Trophoblast cell (in vitro differentiated cells and primary cell): ENCODE data around the gene GFM1.

Experiments
- DNase-seq, 2 donors: peaks; one replicate each; pipeline ENCODE4 v3.0.0-alpha.2; 2016
- H2AFZ ChIP-seq: 2 replicates; pipeline ENCODE4 v1.6.1; 2013; ENCODE audit warnings: low read length, moderate library complexity, mild to moderate bottlenecking; ENCODE audit not compliant: insufficient read depth, poor library complexity
- H2AK5ac ChIP-seq: 2 replicates; pipeline ENCODE4 v1.6.1; 2013; ENCODE audit warnings: mild to moderate bottlenecking, low read length
- H2BK120ac ChIP-seq: 2 replicates; pipeline ENCODE4 v1.6.1; 2013; ENCODE audit warnings: low read length, mild to moderate bottlenecking, moderate library complexity; ENCODE audit not compliant: insufficient read depth, poor library complexity
- H2BK12ac ChIP-seq: 2 replicates; pipeline ENCODE4 v1.6.1; 2013; ENCODE audit warnings: mild to moderate bottlenecking, low read length, moderate library complexity
- H2BK5ac ChIP-seq: 2 replicates; pipeline ENCODE4 v1.6.1; 2013; ENCODE audit warnings: low read length, low read depth, moderate library complexity, mild to moderate bottlenecking; ENCODE audit not compliant: poor library complexity
- H3K14ac ChIP-seq: 2 replicates; pipeline ENCODE4 v1.6.1; 2013; ENCODE audit warnings: mild to moderate bottlenecking, low read length
- H3K18ac ChIP-seq: 2 replicates; pipeline ENCODE4 v1.6.1; 2013; ENCODE audit warnings: mild to moderate bottlenecking, low read length
- H3K23ac ChIP-seq: 2 replicates; pipeline ENCODE4 v1.6.1; 2013; ENCODE audit warnings: low read length
- H3K27ac ChIP-seq: 2 replicates; pipeline ENCODE4 v1.5.1; 2013; ENCODE audit warnings: low read depth, mild to moderate bottlenecking, inconsistent platforms, low read length, moderate library complexity
- H3K27me3 ChIP-seq: 2 replicates; pipeline ENCODE4 v1.6.1; 2013; ENCODE audit warnings: inconsistent platforms, mild to moderate bottlenecking, low read length, moderate library complexity; ENCODE audit not compliant: insufficient read depth
- H3K36me3 ChIP-seq, 2 experiments: 1 replicate in 1 of 2; 2 replicates in 1 of 2; pipeline ENCODE4 v1.6.1; 2013; ENCODE audit warnings: low read length in 2 of 2, mild to moderate bottlenecking in 2 of 2, moderate library complexity in 1 of 2; ENCODE audit not compliant: insufficient read depth in 2 of 2, control insufficient read depth in 1 of 2
- H3K4ac ChIP-seq: 2 replicates; pipeline ENCODE4 v1.6.1; 2013; ENCODE audit warnings: low read depth, mild to moderate bottlenecking, low read length, moderate library complexity
- H3K4me1 ChIP-seq, 2 experiments: 1 replicate in 1 of 2; 2 replicates in 1 of 2; pipeline ENCODE4 v1.6.1; 2013; ENCODE audit warnings: low read length in 2 of 2, mild to moderate bottlenecking in 2 of 2, moderate library complexity in 1 of 2; ENCODE audit not compliant: insufficient read depth in 2 of 2, control insufficient read depth in 1 of 2
- H3K4me2 ChIP-seq: 2 replicates; pipeline ENCODE4 v1.6.1; 2013; ENCODE audit warnings: inconsistent platforms, mild to moderate bottlenecking, low read length, moderate library complexity
- H3K4me3 ChIP-seq: 2 replicates; pipeline ENCODE4 v1.5.1; 2013; ENCODE audit warnings: mild to moderate bottlenecking, low read depth, low read length, inconsistent platforms
- H3K79me1 ChIP-seq: one replicate; pipeline ENCODE4 v1.6.1; 2013; ENCODE audit warnings: low read length
- H3K79me2 ChIP-seq: 2 replicates; pipeline ENCODE4 v1.6.1; 2013; ENCODE audit warnings: low read length, mild to moderate bottlenecking; ENCODE audit not compliant: control insufficient read depth, insufficient read depth, poor library complexity
- H3K9ac ChIP-seq: 2 replicates; pipeline ENCODE4 v1.6.1; 2013; ENCODE audit warnings: mild to moderate bottlenecking, low read length
- H3K9me3 ChIP-seq: 2 replicates; pipeline ENCODE4 v1.6.1; 2013; ENCODE audit warnings: low read depth, mild to moderate bottlenecking, control low read depth, inconsistent platforms, low read length; ENCODE audit not compliant: insufficient read depth
- H4K12ac ChIP-seq: 2 replicates; pipeline ENCODE4 v1.6.1; 2013; ENCODE audit warnings: low read depth, mild to moderate bottlenecking, low read length, moderate library complexity
- H4K8ac ChIP-seq: 2 replicates; pipeline ENCODE4 v1.6.1; 2013; ENCODE audit warnings: low read depth, mild to moderate bottlenecking, low read length, moderate library complexity
- H4K91ac ChIP-seq: one replicate; pipeline ENCODE4 v1.6.1; 2013; ENCODE audit warnings: low read depth, mild to moderate bottlenecking, low read length, moderate library complexity
- WGBS: extraction: QIAGEN DNeasy Blood & Tissue Kit; methylation state at CpG from one replicate; pipeline ENCODE4 v1.1.7; 2013; ENCODE audit warnings: missing lambda C conversion rate; ENCODE audit not compliant: insufficient read length, insufficient coverage; ENCODE audit errors: extremely low coverage; 5-methylcytosine and 5-hydroxymethylcytosine counted together

The GFM1 gene

GRCh38 chr3:158733656-158734055, 89.3 kb downstream of the GFM1 start:
- no peak overlapping the region for H2BK120ac ChIP-seq
- no peak overlapping the region for H4K8ac ChIP-seq
- H2AFZ ChIP-seq: no peak overlapping the region
- H3K36me3 ChIP-seq: no peaks in the 10 kb centered on the region
- H3K4ac ChIP-seq: no peak overlapping the region
- H3K9me3 ChIP-seq: peaks cover 5% of the 10 kb centered on the region
- H4K91ac ChIP-seq: no peak overlapping the region
- H3K4me3 ChIP-seq: no peak overlapping the region
- DNase-seq: no peak
- H3K79me2 ChIP-seq: no peaks in the 10 kb centered on the region
- no peak overlapping the region for H3K9ac ChIP-seq
- H3K14ac ChIP-seq: no peak overlapping the region
- no peak overlapping the region for H2AK5ac ChIP-seq
- H3K4me2 ChIP-seq: no peak overlapping the region
- H2BK12ac ChIP-seq: no peak overlapping the region
- no peaks in the 10 kb centered on the region for H3K27me3 ChIP-seq
- H4K12ac ChIP-seq: no peak overlapping the region
- H3K79me1 ChIP-seq: no peaks in the 10 kb centered on the region
- WGBS: no CpG with 5 or more reads among the region's 3 CpGs
- H3K27ac ChIP-seq: no peak overlapping the region
- no peak overlapping the region for H2BK5ac ChIP-seq
- H3K4me1 ChIP-seq: peaks cover 4 to 6% of the 10 kb centered on the region in 2 experiments
- no peak overlapping the region for H3K18ac ChIP-seq
- no peak overlapping the region for H3K23ac ChIP-seq

GRCh38 chr3:158735296-158736033, 91.1 kb downstream of the GFM1 start:
- Histone ChIP-seq H3K27ac (no peak overlapping the region), H3K4ac (no peak overlapping the region), H3K18ac (no peak overlapping the region), H3K4me1 (peaks cover 4 to 6% of the 10 kb centered on the region in 2 experiments), H4K91ac (no peak overlapping the region), H2AFZ (no peak overlapping the region), H4K12ac (no peak overlapping the region), H3K79me1 (no peaks in the 10 kb centered on the region), H2BK12ac (no peak overlapping the region), H3K79me2 (no peaks in the 10 kb centered on the region), H3K9me3 (peaks cover 5% of the 10 kb centered on the region), H2BK120ac (no peak overlapping the region), H3K9ac (no peak overlapping the region), H2BK5ac (no peak overlapping the region), H3K4me2 (no peak overlapping the region), H4K8ac (no peak overlapping the region), H3K27me3 (no peaks in the 10 kb centered on the region), H3K14ac (no peak overlapping the region), H3K23ac (no peak overlapping the region), H2AK5ac (no peak overlapping the region), H3K36me3 (no peaks in the 10 kb centered on the region), H3K4me3 (no peak overlapping the region)
- no CpG with 5 or more reads among the region's 7 CpGs for WGBS
- no peak for DNase-seq

GRCh38 chr3:158737410-158737809, 93.1 kb downstream of the GFM1 start:
- Histone ChIP-seq H3K27ac (no peak overlapping the region), H3K9ac (no peak overlapping the region), H4K8ac (no peak overlapping the region), H3K4me1 (no peaks in the 10 kb centered on the region), H2AFZ (no peak overlapping the region), H3K36me3 (no peaks in the 10 kb centered on the region), H3K79me1 (no peaks in the 10 kb centered on the region), H4K91ac (no peak overlapping the region), H2AK5ac (no peak overlapping the region), H2BK12ac (no peak overlapping the region), H3K23ac (no peak overlapping the region), H3K14ac (no peak overlapping the region), H2BK5ac (no peak overlapping the region), H3K9me3 (peaks cover 5% of the 10 kb centered on the region), H4K12ac (no peak overlapping the region), H3K79me2 (no peaks in the 10 kb centered on the region), H3K18ac (no peak overlapping the region), H3K4me3 (no peak overlapping the region), H3K27me3 (no peaks in the 10 kb centered on the region), H3K4ac (no peak overlapping the region), H2BK120ac (no peak overlapping the region), H3K4me2 (no peak overlapping the region)
- no CpG with 5 or more reads among the region's 2 CpGs for WGBS
- no peak for DNase-seq

GRCh38 chr3:158737976-158738615, 93.8 kb downstream of the GFM1 start:
- no CpG with 5 or more reads among the region's 9 CpGs for WGBS
- Histone ChIP-seq H3K9ac (no peak overlapping the region), H2AFZ (no peak overlapping the region), H3K9me3 (peaks cover 5% of the 10 kb centered on the region), H3K14ac (no peak overlapping the region), H4K12ac (no peak overlapping the region), H2BK120ac (no peak overlapping the region), H3K27me3 (no peaks in the 10 kb centered on the region), H2BK5ac (no peak overlapping the region), H3K79me1 (no peaks in the 10 kb centered on the region), H3K4me3 (no peak overlapping the region), H3K4me1 (no peaks in the 10 kb centered on the region), H3K23ac (no peak overlapping the region), H3K79me2 (no peaks in the 10 kb centered on the region), H3K36me3 (no peaks in the 10 kb centered on the region), H4K91ac (no peak overlapping the region), H2AK5ac (no peak overlapping the region), H3K18ac (no peak overlapping the region), H2BK12ac (no peak overlapping the region), H3K4ac (no peak overlapping the region), H3K27ac (no peak overlapping the region), H3K4me2 (no peak overlapping the region), H4K8ac (no peak overlapping the region)
- no peak for DNase-seq
